Lung (tissue), 12 donors: ENCODE results near the gene NCOA3. TPM values are rescaled to one million over a fixed set of nuclear protein-coding genes. Genes with fewer than 3 reads are reported as not detected.

ENCODE experiments used
- ATAC-seq: fragments of 200-7000 bp; cut with Tn5 transposase; one replicate; pipeline ENCODE4 v1.9.1; 2020; ENCODE audit warnings: moderate number of reproducible peaks; ENCODE audit not compliant: insufficient read depth, low FRiP score
- DNase-seq, 3 donors: peaks; one replicate each; pipeline ENCODE4 v3.0.0-alpha.2; 2013 to 2017
- H3K27ac ChIP-seq, 2 donors: one replicate each; pipeline ENCODE4 v1.5.1; 2013; ENCODE audit warnings: mild to moderate bottlenecking in 2 of 2, moderate library complexity in 2 of 2, control low read depth in 1 of 2, inconsistent platforms in 1 of 2, low read depth in 1 of 2, low read length in 1 of 2
- H3K27me3 ChIP-seq, 3 donors: one replicate each; pipeline ENCODE4 v1.5.1; 2013; ENCODE audit warnings: low read length in 2 of 3; ENCODE audit not compliant: control insufficient read depth in 3 of 3, insufficient read depth in 3 of 3
- H3K36me3 ChIP-seq, 4 donors: one replicate each; pipeline ENCODE4 v1.5.1; 2013; ENCODE audit warnings: low read length in 4 of 4, mild to moderate bottlenecking in 1 of 4, moderate library complexity in 1 of 4; ENCODE audit not compliant: control insufficient read depth in 4 of 4, insufficient read depth in 4 of 4
- H3K4me1 ChIP-seq, 5 donors: one replicate each; pipeline ENCODE4 v1.5.1; 2013; ENCODE audit warnings: low read length in 5 of 5, mild to moderate bottlenecking in 2 of 5, moderate library complexity in 1 of 5; ENCODE audit not compliant: control insufficient read depth in 5 of 5, insufficient read depth in 5 of 5
- H3K4me3 ChIP-seq: one replicate; pipeline ENCODE4 v1.5.1; 2013; ENCODE audit warnings: mild to moderate bottlenecking, control low read depth, moderate library complexity
- H3K9ac ChIP-seq, 2 donors: one replicate each; pipeline ENCODE4 v1.5.1; 2013; ENCODE audit warnings: low read length in 2 of 2, control low read depth in 1 of 2; ENCODE audit not compliant: insufficient read depth in 1 of 2
- H3K9me3 ChIP-seq, 4 donors: one replicate each; pipeline ENCODE4 v1.5.1; 2013; ENCODE audit warnings: low read length in 3 of 4, mild to moderate bottlenecking in 1 of 4, moderate library complexity in 1 of 4; ENCODE audit not compliant: control insufficient read depth in 4 of 4, insufficient read depth in 3 of 4
- WGBS, 2 donors: extraction: QIAGEN DNeasy Blood & Tissue Kit; methylation state at CpG; one replicate each; pipeline ENCODE4 v1.1.7; 2013; 5-methylcytosine and 5-hydroxymethylcytosine counted together
- polyA plus RNA-seq, 2 donors: library from polyadenylated mRNA; stranded (reverse); fragments of 200-250 nt; gene quantifications; one replicate each; pipeline ENCODE4 v1.2.1, GENCODE V29; 2013
- total RNA-seq, 2 donors: library from RNA; depleted of rRNA in 1 of 2; stranded (reverse); fragments of >200 nt in 1 of 2; gene quantifications; one replicate each; pipeline ENCODE4 v1.2.1, GENCODE V29; 2014 to 2021
- TF ChIP-seq, protein P1 (sequence below): IDR thresholded peaks from 2 replicates; pipeline ENCODE4 v1.5.1; 2012; ENCODE audit warnings: mild to moderate bottlenecking; ENCODE audit errors: control extremely low read depth, extremely low read depth
- donor health status: control.
- donor health status: control.
- donor health status: Bipolar disorder and iron deficiency.
- donor health status: healthy.
- donor health status: DM: yes; HTN: yes; CAD: no.

NCOA3 gene
- total and polyA plus RNA-seq, 4 donors = 5.5 to 69.4 (median 22.6) TPM

DNA sequence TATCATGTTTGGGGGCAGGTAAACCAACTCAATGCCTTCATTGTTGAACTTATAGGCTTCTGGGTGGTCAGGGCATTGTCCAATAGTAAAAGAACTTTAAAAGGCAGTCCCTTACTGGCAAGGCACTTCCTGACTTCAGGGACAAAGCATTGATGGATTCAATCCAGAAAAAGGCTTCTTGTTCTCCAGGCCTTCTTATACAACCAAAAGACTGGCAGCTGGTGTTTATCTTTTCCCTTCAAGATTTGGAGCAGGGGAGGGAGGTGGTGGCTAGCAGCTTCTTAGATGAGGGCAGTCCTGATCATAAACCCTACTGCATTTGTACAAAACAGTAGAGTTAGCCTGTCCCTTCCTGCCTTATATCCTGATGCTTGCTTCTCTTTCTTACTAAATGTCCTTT is 57.5 kb downstream of the NCOA3 start:
- H3K9ac ChIP-seq = no peak overlapping the region
- TF ChIP-seq, protein P1, sequence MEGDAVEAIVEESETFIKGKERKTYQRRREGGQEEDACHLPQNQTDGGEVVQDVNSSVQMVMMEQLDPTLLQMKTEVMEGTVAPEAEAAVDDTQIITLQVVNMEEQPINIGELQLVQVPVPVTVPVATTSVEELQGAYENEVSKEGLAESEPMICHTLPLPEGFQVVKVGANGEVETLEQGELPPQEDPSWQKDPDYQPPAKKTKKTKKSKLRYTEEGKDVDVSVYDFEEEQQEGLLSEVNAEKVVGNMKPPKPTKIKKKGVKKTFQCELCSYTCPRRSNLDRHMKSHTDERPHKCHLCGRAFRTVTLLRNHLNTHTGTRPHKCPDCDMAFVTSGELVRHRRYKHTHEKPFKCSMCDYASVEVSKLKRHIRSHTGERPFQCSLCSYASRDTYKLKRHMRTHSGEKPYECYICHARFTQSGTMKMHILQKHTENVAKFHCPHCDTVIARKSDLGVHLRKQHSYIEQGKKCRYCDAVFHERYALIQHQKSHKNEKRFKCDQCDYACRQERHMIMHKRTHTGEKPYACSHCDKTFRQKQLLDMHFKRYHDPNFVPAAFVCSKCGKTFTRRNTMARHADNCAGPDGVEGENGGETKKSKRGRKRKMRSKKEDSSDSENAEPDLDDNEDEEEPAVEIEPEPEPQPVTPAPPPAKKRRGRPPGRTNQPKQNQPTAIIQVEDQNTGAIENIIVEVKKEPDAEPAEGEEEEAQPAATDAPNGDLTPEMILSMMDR = no peak
- no peak overlapping the region for H3K27ac ChIP-seq
- peak; percentile 55 to 90 (median 89) for DNase-seq
- peaks cover 5 to 39% (median 17%) of the 10 kb centered on the region in 5 donors for H3K4me1 ChIP-seq
- no peak overlapping the region for H3K4me3 ChIP-seq
- ATAC-seq = no peak
- no peaks in the 10 kb centered on the region for H3K9me3 ChIP-seq
- H3K27me3 ChIP-seq = no peaks in the 10 kb centered on the region
- H3K36me3 ChIP-seq = no peaks in the 10 kb centered on the region

DNA sequence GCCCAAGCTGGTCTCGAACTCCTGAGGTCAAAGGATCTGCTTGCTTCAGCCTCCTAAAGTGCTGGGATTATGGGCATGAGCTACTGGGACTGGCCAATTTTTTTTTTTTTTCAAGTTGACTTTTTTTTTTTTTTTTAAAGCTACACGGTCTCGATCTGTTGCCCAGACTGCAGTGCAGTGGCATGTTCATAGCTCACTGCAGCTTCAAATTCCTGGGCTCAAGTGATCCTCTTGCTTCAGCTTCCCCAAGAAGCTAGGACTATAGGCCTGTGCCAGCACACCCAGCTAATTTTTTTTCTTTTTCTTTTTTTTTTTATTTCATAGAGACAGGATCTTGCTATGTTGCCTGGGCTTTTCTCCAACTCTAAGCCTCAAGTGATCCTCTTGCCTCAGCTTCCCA is 59.5 kb downstream of the NCOA3 start:
- DNase-seq = peak; percentile 49 to 84 (median 75)

DNA sequence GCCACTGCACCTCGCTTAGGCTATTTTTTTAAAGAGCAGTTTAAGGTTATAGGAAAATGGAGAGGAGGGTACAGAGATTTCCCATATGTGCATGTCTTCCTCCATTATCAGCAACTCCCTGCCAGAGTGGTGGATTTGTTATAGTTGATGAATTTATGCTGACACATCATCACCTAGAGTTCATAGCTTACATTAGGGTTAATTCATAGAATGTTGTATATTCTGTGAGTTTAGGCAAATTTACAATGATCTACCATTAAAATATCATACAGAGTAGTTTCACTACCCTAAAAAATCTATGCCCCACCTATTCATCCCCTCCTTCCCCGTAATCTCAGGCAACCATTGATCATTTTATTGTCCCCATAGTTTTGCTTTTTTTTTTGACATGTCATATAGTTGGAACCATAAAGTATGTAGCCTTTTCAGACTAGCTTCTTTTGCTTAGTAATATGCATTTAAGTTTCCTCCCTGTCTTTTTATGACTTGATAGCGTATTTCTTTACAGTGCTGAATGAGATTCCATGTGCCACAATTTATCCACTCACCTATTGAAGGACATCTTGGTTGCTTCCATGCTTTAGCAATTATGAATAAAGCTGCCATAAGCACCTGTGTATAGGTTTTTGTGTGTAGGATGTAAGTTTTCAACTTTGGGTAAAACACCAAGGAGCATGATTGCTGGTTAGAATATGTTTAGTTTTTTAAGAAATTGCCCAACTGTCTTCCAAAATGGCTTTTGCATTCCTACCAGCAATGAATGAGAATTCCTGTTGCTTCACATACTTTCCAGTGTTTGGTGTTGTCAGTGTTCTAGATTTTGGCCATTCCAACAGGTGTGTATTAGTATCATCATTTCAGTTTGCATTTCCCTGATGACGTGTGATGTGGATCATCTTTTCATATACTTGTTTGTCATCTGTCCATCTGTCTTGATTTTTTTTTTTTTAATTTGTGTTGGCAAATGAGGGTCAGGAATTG is 60.2 kb downstream of the NCOA3 start:
- DNase-seq = no peak
- H3K27me3 ChIP-seq = no peaks in the 10 kb centered on the region
- no peak overlapping the region for H3K27ac ChIP-seq
- WGBS, 2 donors = 77 to 78% methylated on average over 4 of the region's 4 CpGs
- no peak overlapping the region for H3K4me3 ChIP-seq
- H3K36me3 ChIP-seq = no peaks in the 10 kb centered on the region
- H3K4me1 ChIP-seq = peaks cover 14 to 48% (median 23%) of the 10 kb centered on the region in 5 donors
- no peak for ATAC-seq
- no peaks in the 10 kb centered on the region for H3K9me3 ChIP-seq
- H3K9ac ChIP-seq = no peak overlapping the region
- TF ChIP-seq, protein P1 = no peak

More for the DNA sequence above, 59.5 kb downstream of the NCOA3 start:
- TF ChIP-seq, protein P1 = no peak
- peaks cover 14 to 48% (median 21%) of the 10 kb centered on the region in 5 donors for H3K4me1 ChIP-seq
- 45 to 93% methylated on average over 3 of the region's 3 CpGs for WGBS, 2 donors
- no peak for ATAC-seq
- no peak overlapping the region for H3K27ac ChIP-seq
- H3K36me3 ChIP-seq = no peaks in the 10 kb centered on the region
- H3K27me3 ChIP-seq = no peaks in the 10 kb centered on the region
- no peaks in the 10 kb centered on the region for H3K9me3 ChIP-seq
- no peak overlapping the region for H3K4me3 ChIP-seq
- no peak overlapping the region for H3K9ac ChIP-seq
